NCI-H1417 (cell line): ENCODE data around the gene SLC1A1.
A peak's percentile ranks its signal among the peaks of the same experiment; 100 is the strongest.

Source experiments
- DNase-seq, 3 experiments: peaks; one replicate each; lab custom pipeline; 2025; lab: John Stamatoyannopoulos, UW

SLC1A1 gene

DNA sequence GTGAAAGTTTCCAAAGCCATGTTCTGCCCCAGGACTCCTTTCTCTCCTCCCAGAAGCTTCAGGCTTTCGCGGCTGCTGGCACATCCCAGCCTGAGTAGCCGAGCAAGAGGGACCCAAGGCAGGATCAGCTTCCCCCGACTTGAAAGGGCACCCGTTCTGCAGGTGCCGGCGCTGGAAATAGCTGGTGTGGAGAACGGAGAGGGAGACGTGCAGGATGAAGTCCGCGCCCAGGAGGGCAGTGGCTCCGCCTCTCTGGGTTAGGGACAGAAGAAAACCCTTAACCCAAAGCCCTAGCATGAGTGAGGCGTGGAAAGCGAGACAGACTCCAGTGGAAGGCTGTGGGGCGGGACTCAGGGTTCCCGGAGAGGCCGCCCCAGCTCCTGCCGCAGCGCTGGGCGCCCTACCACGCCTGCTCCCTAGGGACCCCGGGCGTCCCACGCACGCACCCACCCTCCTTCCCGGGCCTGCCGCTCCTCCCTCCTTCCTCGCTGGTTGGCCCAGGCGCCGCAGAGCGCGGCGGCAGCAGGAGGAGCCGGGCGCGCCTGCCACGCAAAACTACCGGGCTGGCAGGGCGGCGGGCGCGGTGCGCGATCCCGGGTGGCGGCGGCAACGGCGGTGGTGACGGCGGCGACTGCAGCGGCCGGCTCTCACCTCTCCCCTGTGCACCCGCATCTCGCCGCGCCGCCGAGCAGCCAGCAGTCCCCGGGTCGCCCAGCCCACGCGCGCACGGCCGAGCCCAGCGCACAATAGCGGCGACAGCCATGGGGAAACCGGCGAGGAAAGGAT is at the start of gene SLC1A1:
SLC1A1 (plus strand) TSS at position 550 of the 786 bp plus-strand sequence; CDS start at position 762, 212 bp downstream.
- peak in 2 of 3 experiments; percentile 69 to 71 for DNase-seq

DNA sequence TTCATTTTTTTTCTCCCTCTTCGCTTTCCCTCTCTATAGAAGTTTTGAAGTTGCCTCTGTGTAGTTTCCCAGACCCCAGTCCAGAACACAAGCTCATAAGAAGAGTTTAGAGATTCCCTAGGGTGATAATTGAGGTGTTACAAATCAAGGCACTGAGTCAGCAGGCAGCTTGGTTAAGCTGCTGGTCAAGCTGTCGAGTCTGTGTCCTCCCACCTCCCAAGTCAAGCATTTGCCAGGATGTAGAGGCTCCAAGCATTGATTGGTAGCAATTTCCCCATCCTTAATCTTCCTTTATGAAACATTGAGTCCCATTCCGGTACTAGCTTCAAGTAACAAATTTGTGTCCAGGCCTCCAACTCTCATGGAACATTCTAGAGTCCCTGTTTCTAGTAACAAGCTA is 47.5 kb upstream of the SLC1A1 start:
- no peak for DNase-seq

DNA sequence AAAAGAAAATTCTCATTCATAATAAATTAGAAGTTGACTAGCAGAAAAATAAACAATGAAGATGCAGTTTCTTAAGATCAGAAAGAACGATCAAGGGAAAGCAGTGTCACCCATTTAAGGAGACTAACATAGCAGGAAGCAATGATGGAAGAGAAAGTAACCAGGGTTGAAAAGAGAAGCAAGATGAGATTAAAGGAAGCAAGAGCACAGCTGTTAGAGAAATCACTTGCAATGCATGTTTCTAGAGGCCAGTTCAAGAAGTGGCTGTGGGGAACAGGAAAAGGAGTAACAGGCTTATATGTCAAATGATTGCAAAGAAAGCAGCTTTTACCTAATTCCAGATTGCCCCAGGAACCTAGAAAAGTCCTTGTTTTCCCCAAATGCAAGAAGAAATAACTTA is 46.8 kb upstream of the SLC1A1 start:
- DNase-seq, result no peak

DNA sequence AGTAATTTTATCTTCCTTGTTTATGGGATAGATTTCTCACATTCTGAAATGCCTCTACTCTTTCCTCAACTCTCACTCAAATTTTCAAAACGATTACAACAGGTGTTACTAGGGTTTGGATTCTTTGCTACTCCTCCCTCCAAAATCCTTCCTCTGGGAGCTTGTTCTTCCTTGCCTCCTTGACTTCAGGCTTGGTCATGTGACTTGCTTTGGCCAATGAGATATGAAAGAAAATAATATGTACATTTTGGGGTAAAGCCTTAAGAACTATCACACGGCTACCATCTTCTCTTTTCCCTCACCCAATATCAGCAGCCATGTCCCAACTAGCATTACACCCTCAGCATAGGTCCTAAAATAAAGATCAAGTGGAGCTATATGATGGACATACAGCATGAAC is 28.8 kb upstream of the SLC1A1 start:
- no peak for DNase-seq

DNA sequence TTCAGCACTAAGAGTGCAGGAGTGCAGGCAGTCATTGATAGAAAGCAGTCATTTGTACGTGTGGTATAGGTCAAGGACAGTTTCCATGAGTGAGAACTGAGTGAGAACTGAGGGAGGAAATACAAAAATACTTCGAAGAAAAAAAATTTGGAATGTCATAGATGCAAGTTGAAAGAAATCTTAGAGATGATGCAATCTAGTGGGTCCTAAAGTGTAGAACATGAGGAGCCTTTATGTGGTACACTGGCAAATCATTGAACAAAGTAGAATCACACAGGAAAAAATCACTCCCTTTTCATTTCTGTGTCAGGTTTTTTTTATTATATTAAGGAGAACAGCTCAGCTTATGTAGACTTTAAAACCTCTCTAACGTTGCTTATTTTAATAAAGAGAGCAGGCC is 26.4 kb upstream of the SLC1A1 start:
- no peak for DNase-seq

DNA sequence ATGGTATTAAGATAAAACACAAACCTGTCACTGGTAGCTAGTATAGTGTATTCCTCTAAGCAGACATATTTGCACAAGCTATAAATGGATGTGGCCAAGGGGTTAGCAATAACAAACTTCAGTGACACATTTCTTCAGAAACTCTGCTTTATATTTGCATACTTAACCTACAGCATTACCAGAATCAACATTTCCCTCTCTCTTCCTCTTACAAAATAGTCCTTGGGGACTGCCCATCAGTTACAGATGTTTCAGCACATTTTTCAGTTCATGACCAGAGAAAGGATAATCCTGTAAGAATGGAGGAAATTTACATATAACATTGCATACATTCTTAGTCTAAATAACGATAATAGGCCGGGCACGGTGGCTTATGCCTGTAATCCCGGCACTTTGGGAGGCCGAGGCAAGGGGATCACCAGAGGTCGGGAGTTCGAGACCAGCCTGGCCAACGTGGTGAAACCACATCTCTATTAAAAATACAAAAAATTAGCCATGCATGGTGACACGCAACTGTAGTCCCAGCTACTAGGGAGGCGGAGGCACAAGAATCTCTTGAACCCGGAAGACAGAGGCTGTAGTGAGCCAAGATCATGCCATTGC is 25.3 kb upstream of the SLC1A1 start:
- DNase-seq, result no peak

DNA sequence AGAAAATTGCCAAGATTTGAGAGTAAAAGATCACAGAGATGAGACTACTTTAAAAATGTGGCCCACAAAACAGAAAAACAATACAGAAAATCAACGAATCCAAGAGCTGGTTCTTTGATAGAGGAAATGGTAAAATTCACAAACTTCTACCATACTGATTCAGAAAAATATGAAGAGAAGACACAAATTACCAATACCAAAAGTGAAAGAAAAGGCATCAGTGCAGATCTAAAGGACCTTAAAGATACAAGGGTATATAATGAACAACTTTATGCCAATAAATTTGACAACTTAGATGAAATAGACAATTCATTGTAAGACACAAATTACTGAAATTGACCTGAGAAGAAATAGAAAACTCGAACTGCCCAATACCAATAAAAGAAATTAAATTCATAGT is 24.4 kb upstream of the SLC1A1 start:
- DNase-seq, result no peak

DNA sequence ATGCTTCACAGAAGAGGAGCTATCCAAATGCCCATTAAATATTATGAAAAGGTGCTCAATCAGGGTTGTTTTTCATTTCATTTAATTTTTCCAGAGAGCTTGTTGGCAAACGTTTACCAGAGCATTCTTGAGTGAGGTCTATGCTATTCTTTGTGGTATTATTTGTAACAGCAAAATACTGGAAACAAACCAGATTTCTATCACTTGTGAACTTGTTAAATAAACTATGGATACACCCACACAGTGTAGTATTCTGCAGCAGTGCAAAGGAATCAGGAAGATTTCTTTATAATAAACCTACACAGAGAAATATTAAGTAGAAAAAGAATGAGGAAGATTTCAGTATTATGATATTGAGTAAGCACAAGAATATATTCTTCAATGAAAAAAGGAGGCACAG is 15.0 kb upstream of the SLC1A1 start:
- no peak for DNase-seq

DNA sequence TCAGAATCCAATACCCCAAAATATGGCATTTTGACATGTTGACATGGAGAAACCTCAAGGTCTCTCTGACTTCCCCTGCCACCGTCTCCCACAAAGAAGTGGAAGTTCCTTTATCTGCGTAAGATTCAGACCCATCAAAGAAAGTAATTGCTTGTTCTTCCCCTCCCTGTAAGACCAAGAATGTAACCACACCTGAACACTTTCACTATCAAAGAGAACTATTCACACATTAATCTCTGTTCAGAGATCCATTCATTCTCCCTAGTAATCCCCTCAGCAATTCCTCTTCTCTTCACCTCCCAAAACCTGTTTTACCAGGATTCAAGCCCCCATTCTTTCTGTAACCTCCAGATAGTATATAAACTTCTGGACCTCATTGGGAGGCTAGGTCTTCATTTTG is 4.1 kb upstream of the SLC1A1 start:
- no peak for DNase-seq

DNA sequence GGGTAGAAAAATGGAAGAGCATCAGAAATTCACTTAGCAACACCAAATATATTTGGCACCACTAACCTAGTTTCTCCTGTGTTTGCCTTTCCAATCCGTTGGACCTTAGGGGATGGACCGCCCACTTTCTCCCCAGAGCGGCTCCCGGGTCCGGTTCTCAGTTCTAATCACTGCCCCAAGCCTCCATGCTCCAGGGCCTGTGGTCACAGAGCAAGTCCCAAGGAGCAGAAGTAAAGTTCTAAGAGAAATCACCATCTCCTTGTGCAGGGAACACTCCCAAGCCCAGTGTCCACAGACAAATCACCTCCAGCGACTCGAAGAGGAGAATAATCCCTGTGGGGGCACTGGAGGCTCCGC is 728 bp upstream of the SLC1A1 start:
- DNase-seq, result no peak

DNA sequence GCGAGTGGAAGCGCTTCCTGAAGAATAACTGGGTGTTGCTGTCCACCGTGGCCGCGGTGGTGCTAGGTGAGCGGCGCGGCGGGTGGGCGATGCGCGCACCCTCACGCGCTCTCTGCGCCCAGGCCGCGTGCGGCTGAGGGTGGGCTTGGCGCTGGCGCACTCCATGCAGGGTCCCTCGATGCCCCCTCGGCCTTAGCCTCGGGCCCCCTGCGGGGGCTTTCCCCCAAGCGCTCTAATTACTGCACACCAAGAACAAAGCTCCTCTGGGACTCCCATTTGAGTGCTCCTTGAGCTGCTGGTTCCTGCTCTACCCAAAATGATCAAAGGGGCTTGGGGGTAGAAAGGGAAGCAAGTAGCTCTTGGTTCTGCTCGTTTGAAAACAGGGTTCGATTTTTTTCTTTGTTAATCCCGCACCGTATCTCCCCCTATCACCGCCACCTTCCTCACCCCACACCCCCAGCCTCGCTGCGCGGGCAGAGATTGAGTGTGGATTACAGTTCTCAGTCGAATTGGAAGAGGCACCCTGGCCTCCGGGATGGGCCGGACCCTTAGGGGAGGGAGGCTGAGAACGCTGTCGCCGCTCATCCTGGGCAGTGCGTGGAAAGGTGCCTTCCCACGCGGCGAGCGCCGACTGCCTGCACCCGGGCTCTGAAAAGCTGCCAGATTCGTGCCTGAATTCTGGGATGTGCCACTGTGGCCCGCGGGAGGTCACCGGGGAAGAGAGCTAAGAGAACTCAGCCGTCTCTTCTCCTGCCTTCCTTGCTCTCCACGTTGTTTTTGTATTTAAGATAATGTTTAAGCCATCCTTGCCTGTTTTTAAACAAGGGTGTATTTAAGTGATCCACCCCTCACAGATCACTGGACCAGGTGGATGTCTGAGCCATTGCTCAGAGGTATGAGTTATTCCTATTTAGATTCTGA is 697 bp downstream of the SLC1A1 start:
- DNase-seq, result peak in 1 of 3 experiments; percentile 32

DNA sequence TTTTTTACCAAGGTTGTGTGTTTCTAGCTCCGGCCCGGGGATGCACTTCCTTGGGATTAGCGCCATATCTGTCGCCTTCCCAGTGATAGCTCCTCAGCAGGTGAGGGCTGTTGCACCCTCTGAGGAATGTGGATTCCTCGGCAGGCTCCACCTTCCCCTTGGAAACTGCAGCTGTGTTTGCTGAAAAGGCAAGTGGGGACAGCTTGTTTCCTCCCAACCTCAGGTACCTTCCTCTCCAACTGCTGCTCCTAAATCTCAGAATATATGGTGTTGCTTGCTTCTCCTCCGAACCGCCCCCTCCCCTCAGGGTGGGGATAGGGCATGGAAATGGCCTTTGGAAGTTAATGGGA is 1.3 kb downstream of the SLC1A1 start:
- DNase-seq, result peak in 2 of 3 experiments; percentile 14 to 33

DNA sequence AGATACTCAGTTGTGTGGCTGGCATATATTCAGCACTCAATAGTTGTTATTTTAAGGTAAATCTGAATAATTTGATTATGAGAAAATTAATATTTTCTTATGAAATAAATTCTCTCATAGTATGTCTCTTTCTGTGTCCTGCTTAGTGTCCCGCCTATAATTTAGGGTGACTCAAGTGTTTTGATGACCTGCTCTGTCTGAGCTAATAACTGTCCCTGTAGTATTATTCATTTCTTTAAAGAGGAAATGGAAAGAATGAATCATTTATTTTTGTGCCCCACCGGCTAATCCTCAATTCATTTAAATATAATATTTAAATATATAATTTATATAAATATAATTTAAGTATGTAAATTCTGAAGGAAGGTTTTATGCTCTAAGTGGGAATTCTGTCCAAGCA is 4.1 kb downstream of the SLC1A1 start:
- no peak for DNase-seq

DNA sequence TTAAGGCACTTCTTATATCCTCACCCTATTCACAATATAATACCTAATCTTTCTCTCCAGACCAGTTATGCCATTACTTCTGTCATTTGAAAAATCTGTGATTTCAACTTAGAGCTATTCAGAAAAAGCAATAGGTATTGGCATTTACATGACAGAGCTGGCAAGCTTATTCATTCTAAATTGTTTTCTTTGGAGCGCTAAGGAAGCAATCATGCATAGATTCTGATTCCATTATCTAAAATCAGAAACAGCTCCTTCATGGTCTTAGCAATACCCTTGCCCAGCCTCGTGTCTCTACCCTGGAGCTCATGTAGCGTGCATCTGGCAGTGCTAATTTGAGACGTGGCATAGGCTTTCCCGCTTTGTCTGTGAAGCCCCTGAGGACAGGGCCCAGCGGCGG is 4.5 kb downstream of the SLC1A1 start:
- no peak for DNase-seq

DNA sequence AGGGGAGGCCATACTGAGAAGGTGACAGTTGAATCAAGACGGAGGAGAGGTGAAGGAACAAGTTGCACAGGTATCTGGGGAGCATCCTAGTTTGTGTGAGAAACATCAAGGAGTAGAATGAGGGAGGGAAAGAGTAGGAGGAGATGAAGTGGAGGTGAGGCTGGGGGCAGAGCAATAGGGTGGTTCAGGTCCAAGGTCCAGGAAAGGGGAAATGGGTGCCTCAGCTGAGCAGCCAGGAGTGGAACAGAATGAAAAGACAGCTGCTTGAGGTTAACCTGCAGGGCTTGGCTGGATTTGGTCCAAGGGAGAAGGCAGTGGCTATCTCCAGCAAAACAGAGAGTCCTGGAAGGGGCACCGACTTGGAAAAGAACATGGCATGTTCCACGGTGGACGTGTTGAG is 5.3 kb downstream of the SLC1A1 start:
- no peak for DNase-seq

DNA sequence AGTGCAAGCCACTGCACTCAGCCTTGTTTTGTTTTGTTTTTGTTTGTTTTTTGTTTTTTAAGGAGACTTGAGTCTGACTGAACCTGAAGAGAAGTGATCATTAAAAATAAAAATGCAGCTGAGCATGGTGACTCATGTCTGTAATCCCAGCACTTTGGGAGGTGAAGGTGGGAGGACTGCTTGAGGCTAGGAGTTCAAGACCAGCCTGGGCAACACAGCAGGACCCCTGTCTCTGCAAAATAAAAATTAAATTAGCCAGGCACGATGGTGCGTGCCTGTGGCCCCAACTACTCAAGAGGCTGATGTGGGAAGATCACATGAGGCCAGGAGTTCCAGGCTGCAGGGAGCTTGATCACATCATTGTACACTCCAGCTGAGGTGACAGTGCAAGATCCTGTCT is 6.2 kb downstream of the SLC1A1 start:
- DNase-seq, result no peak

DNA sequence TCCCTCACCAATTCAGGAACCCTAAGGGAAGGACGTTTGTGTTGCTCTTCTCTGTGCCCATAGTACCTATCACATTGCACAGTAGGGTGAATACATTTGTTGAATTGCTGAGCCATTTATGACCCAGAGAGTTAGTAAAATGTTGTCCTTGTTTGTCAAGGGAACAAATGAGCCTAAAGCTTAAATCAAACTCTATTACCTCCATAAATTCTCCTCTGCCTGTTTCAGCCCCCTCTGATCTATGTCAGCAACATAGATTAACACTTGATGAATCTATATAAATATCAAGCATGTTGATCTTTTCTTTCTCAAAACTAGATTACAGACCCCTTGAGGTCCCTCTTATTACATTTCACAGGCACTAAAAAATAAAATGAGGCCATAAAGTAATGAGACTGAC is 7.1 kb downstream of the SLC1A1 start:
- DNase-seq, result no peak

DNA sequence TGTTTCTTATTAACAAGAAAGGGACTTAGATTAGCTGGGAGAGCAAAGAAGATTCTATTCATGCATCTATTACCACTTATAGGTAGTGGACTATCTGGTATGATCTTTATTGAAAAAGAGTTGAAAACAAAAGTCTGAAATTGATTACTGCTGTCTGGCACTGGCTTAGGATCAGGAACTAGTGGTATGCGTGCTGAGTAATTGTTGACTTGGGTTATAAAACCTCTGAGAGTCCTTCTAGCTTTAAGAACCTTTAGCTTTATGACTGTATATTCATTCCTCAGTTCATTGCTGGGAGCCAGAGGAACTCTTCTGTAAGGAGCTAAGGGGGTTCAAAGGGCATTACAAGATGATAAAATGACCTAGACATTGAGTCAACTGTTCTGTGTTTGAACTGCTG is 7.6 kb downstream of the SLC1A1 start:
- no peak for DNase-seq

DNA sequence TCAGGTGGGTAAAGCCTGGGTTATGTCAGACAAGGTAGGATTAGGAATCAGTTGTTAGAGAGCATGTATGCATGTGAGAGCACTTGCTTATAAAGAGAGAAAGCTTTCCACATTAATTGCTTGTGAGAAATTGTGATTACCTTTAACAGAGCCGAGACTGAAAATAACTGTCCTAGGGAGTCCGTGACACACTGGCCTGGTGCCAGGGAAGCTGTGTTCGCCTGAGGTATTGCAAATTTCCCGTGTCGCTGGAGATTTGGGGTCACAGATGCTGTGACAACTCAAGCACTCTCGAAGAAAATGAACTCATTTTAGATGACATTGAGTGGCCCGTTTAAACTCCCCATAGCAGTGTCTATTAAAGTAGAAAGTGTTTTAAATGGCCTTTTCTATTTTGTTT is 9.6 kb downstream of the SLC1A1 start:
- peak; percentile 14 to 90 (median 61) for DNase-seq

DNA sequence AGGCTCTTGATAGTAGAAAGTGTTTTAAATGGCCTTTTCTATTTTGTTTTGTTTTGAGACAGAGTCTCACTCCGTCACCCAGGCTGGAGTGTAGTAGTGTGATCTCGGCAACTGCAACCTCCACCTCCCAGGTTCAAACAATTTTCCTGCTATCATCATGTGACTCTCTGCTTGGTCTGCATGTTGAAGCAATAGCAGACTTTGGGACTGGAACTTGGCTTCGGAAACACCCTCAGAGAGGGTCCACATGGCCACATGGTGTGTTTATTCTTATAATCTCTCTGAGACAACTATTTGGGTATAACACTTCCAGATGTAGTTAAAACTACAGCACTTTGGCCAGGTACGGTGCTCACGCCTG is 10.9 kb downstream of the SLC1A1 start:
- no peak for DNase-seq

DNA sequence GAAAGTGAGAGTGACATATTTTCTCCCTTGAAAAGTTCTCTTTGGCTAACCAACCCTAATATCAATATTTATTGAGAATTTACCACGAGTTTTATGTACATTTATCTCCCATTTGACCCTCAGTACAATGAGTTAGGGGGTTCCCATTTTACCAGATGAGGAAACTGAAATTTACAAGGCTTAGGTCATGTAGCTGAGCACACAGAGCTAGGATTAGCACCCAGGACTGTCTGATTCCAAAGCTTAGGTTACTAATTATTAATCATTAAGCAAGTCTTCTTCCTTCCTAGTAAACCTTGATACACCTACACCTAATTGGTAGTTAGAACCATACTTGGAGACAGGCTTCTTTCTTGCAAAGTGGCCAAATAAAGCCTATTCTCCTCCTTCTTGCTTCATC is 12.2 kb downstream of the SLC1A1 start:
- no peak for DNase-seq

DNA sequence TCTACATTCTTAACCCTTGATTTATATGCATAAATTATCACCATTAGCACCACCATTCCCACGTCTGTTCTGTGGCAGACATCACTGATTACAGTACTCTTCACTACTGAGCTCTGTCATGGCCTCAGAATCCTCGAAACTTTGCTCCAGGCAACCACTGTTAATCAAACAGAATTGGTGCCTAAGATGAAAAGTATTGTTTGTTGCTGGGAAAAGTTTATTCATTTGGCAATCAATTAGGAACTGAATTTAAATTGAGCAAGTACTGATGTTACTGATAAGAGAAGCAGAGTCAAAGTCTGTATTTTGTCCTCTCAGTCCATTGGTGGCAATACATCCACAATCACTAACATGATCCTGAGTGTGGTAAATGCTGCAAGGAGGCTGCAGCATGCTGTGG is 12.8 kb downstream of the SLC1A1 start:
- no peak for DNase-seq

DNA sequence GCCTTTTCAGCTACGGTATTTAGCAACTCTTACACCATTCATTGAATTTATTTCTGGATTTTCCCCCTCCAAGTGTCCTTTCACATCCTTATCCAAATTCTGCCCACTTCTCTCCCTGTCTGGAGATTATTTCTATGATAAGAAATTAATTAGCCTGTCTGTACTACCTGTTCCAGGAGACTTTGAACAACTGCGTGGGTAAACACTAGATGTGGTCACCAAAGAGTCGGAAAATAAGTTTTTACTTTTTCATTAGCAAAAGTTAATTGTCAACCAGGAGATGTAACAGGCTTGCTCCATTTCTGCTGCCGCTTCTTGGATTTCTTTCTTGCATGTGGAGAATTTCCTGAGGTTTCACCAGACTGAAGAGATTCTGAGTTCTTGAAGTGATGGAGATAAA is 14.0 kb downstream of the SLC1A1 start:
- no peak for DNase-seq
